Stomach (tissue), 9 donors: Measurements from ENCODE around the gene USP32. TPM values are rescaled to one million over a fixed set of nuclear protein-coding genes. Genes with fewer than 3 reads are reported as not detected.

ENCODE experiments used
- DNase-seq, 2 donors: peaks; one replicate each; pipeline versions ENCODE4 v3.0.0 to v3.0.0-alpha.2; 2013 to 2019
- H3K27ac ChIP-seq, 5 donors: fragments of 200-600 bp in 4 of 5; sonication (generic) in 4 of 5; one replicate each; pipeline ENCODE4 v1.5.1; 2013 to 2019; ENCODE audit warnings: mild to moderate bottlenecking in 1 of 5, moderate library complexity in 1 of 5
- H3K27me3 ChIP-seq, 3 donors: fragments of 200-600 bp; sonication (generic); one replicate each; pipeline ENCODE4 v1.5.1; 2017 to 2019; ENCODE audit warnings: mixed run types in 1 of 3
- H3K36me3 ChIP-seq, 4 donors: fragments of 200-600 bp; sonication (generic); 1 replicate in 3 of 4; 2 replicates in 1 of 4; pipeline ENCODE4 v1.5.1; 2016 to 2019
- H3K4me1 ChIP-seq, 4 donors: fragments of 200-600 bp; sonication (generic); one replicate each; pipeline ENCODE4 v1.5.1; 2016 to 2019
- H3K4me3 ChIP-seq, 4 donors: fragments of 200-600 bp; sonication (generic) in 3 of 4; one replicate each; pipeline ENCODE4 v1.5.1; 2016 to 2019; ENCODE audit warnings: mild to moderate bottlenecking in 1 of 4
- H3K9me3 ChIP-seq, 4 donors: fragments of 200-600 bp; sonication (generic); one replicate each; pipeline ENCODE4 v1.5.1; 2016 to 2019
- EP300 ChIP-seq: sonication (generic); formaldehyde crosslinking; IDR thresholded peaks from one replicate; pipeline ENCODE4 v1.6.1; 2017; ENCODE audit warnings: antibody characterized with exemption
- POLR2A ChIP-seq, 4 donors: fragments of 450-650 bp; IDR thresholded peaks; one replicate each; pipeline ENCODE4 v1.6.1; 2016; ENCODE audit warnings: antibody characterized with exemption in 4 of 4, control low read depth in 2 of 4, mild to moderate bottlenecking in 1 of 4, moderate library complexity in 1 of 4
- POLR2AphosphoS5 ChIP-seq, 3 donors: sonication (generic); formaldehyde crosslinking; IDR thresholded peaks; one replicate each; pipeline ENCODE4 v1.6.1; 2016; ENCODE audit warnings: antibody characterized with exemption in 3 of 3
- WGBS, 5 donors: extraction: QIAGEN DNeasy Blood & Tissue Kit in 3 of 5; methylation state at CpG; one replicate each; pipeline versions ENCODE4 v1.1.5 to v1.1.7; 2013 to 2018; 5-methylcytosine and 5-hydroxymethylcytosine counted together
- intact Hi-C: fragments of 100-400 bp; cut with DNase I; formaldehyde crosslinking; loops from one replicate; pipeline ENCODE4 v1.15.1; 2023; ENCODE audit warnings: low total_unique reads
- polyA plus RNA-seq, 3 donors: library from polyadenylated mRNA; stranded (reverse); fragments of 200-250 nt; gene quantifications; one replicate each; pipeline ENCODE4 v1.2.3, GENCODE V29; 2013
- total RNA-seq, 5 donors: library from RNA; depleted of rRNA; stranded (reverse); fragments of >200 nt; gene quantifications; one replicate each; pipeline versions ENCODE4 v1.1.0 to v1.2.3, GENCODE V29; 2014 to 2016
- TF ChIP-seq, protein P1 (sequence below), 7 experiments: fragments of 450-650 bp in 4 of 7; fragments of 200-600 bp in 3 of 7; sonication (generic) in 3 of 7; IDR thresholded peaks; one replicate each; pipeline ENCODE4 v1.5.1; 2016 to 2019; ENCODE audit warnings: antibody characterized with exemption in 7 of 7, control low read depth in 2 of 7, mild to moderate bottlenecking in 1 of 7
- donor health status: healthy with polysubstance abuse.
- donor health status: Bipolar disorder and iron deficiency.
- donor health status: healthy.

USP32 gene
- total and polyA plus RNA-seq, 8 donors = 7.5 to 70.9 (median 16.0) TPM

GRCh38 chr17:60137731-60138130 lies 254.2 kb downstream of the USP32 start:
- peak in 1 of 2 donors; percentile 1 for DNase-seq
- intact Hi-C loops = loop anchor here (10.0 kb wide), 1 partner anchor 297 kb away; no protein-coding TSS in a partner anchor
- 36 to 67% (median 46%) methylated on average over 1 of the region's 1 CpG for WGBS, 5 donors
- peaks cover 37 to 68% (median 53%) of the 10 kb centered on the region in 4 donors for H3K4me1 ChIP-seq
- peaks cover 13 to 54% (median 37%) of the 10 kb centered on the region in 3 donors for H3K27me3 ChIP-seq
- TF ChIP-seq EP300 (no peak), POLR2AphosphoS5 (IDR thresholded peaks at IDR 0.05) (no peak)
- no peaks in the 10 kb centered on the region for H3K36me3 ChIP-seq
- H3K27ac ChIP-seq = no peak overlapping the region
- H3K4me3 ChIP-seq = no peak overlapping the region
- H3K9me3 ChIP-seq = no peaks in the 10 kb centered on the region

DNA sequence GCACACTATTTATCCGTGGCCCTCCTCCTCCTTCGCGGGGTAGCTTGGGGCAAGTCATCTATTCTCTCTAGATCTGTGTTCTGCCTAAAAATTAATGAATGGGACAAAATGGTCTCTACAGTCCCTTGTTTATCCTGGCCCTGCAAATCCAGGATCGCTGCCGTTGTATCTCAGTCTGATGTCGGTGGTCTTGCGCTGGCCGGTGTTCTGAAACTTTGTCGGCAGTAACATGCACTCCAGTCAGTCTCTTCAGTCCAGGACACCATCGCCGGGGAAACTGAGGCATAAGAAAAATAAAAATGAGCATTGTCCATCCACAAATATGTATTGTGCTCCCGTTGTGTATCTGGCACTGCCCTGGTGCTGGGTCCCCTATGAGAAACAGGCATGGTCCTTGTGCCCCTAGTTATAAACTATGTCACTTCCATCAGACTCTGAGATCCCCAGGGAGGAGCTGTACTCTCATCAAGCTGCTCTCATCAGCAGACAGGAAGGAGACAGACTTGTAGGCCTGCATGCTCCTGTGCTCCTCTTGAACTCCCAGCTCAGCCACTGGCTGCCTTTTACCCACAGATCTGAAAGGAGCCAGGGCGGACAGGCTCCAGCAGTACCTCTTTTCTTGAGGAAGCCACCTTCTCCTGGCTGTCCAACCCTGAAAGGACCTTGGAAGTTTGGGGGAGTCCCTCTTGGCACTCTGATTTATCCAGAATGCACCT lies 255.8 kb downstream of the USP32 start:
- Histone ChIP-seq H3K27me3 (peaks cover 10 to 41% (median 28%) of the 10 kb centered on the region in 3 donors), H3K27ac (no peak overlapping the region), H3K36me3 (peaks cover 0 to 8% (median 0%) of the 10 kb centered on the region in 4 donors), H3K9me3 (no peaks in the 10 kb centered on the region), H3K4me3 (peak overlapping the region; percentile 59 to 80 (median 70)), H3K4me1 (peaks cover 22 to 51% (median 37%) of the 10 kb centered on the region in 4 donors)
- DNase-seq = no peak
- 76 to 85% (median 79%) methylated on average over 13 of the region's 13 CpGs for WGBS, 5 donors
- TF ChIP-seq POLR2AphosphoS5 (IDR thresholded peaks at IDR 0.05) = no peak
- TF ChIP-seq, protein P1, sequence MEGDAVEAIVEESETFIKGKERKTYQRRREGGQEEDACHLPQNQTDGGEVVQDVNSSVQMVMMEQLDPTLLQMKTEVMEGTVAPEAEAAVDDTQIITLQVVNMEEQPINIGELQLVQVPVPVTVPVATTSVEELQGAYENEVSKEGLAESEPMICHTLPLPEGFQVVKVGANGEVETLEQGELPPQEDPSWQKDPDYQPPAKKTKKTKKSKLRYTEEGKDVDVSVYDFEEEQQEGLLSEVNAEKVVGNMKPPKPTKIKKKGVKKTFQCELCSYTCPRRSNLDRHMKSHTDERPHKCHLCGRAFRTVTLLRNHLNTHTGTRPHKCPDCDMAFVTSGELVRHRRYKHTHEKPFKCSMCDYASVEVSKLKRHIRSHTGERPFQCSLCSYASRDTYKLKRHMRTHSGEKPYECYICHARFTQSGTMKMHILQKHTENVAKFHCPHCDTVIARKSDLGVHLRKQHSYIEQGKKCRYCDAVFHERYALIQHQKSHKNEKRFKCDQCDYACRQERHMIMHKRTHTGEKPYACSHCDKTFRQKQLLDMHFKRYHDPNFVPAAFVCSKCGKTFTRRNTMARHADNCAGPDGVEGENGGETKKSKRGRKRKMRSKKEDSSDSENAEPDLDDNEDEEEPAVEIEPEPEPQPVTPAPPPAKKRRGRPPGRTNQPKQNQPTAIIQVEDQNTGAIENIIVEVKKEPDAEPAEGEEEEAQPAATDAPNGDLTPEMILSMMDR (IDR thresholded peaks at IDR 0.05) = no peak
- TF ChIP-seq EP300 = no peak
- TF ChIP-seq POLR2A (IDR thresholded peaks at IDR 0.05) = no peak
- intact Hi-C loops = loop anchor here (10.0 kb wide), 1 partner anchor 299 kb away; no protein-coding TSS in a partner anchor

GRCh38 chr17:60135151-60135950 lies 256.6 kb downstream of the USP32 start:
- Histone ChIP-seq H3K27me3 (peaks cover 5 to 34% (median 21%) of the 10 kb centered on the region in 3 donors), H3K4me3 (peak overlapping the region; percentile 59 to 80 (median 70)), H3K9me3 (no peaks in the 10 kb centered on the region), H3K36me3 (peaks cover 0 to 8% (median 0%) of the 10 kb centered on the region in 4 donors), H3K4me1 (peaks cover 18 to 44% (median 32%) of the 10 kb centered on the region in 4 donors), H3K27ac (peak overlapping the region; percentile 72 to 85 (median 77))
- peak; percentile 91 to 95 for DNase-seq
- intact Hi-C loops = loop anchor here (10.0 kb wide), 1 partner anchor 299 kb away; no protein-coding TSS in a partner anchor
- TF ChIP-seq POLR2AphosphoS5 (IDR thresholded peaks at IDR 0.05) = peak; percentile 75 to 87 (median 79)
- no peak for TF ChIP-seq POLR2A (IDR thresholded peaks at IDR 0.05)
- WGBS, 5 donors = 3 to 7% (median 4%) methylated on average over 29 to 54 of the region's 54 CpGs

GRCh38 chr17:60134396-60135150 lies 257.4 kb downstream of the USP32 start:
- intact Hi-C loops = loop anchor here (10.0 kb wide), 1 partner anchor 300 kb away; no protein-coding TSS in a partner anchor
- H3K27ac ChIP-seq = peak overlapping the region; percentile 72 to 85 (median 77)

More at GRCh38 chr17:60134396-60135150, 257.4 kb downstream of the USP32 start:
- TF ChIP-seq EP300 (no peak), POLR2AphosphoS5 (IDR thresholded peaks at IDR 0.05) (no peak), POLR2A (IDR thresholded peaks at IDR 0.05) (no peak)
- TF ChIP-seq, protein P1 (IDR thresholded peaks at IDR 0.05) = no peak
- H3K36me3 ChIP-seq = peaks cover 0 to 8% (median 0%) of the 10 kb centered on the region in 4 donors
- H3K9me3 ChIP-seq = no peaks in the 10 kb centered on the region
- peak; percentile 19 to 48 for DNase-seq
- H3K4me1 ChIP-seq = peaks cover 15 to 37% (median 26%) of the 10 kb centered on the region in 4 donors
- peak overlapping the region; percentile 59 to 80 (median 70) for H3K4me3 ChIP-seq
- 6 to 8% (median 8%) methylated on average over 16 of the region's 16 CpGs for WGBS, 5 donors
- H3K27me3 ChIP-seq = peaks cover 4 to 26% (median 13%) of the 10 kb centered on the region in 3 donors
